ENCODE measurements around the gene CCNF.

- TF ChIP-seq CTCF (IDR thresholded peaks at IDR 0.05): no peak
- no peak for TF ChIP-seq POLR2A (IDR thresholded peaks at IDR 0.05)
Measured at GRCh38 chr16:2462031-2462866, 33.0 kb downstream of the CCNF start.

Measured in thyroid gland (tissue), 4 donors.